ENCODE measurements around the gene CAPN11. TPM values are rescaled to one million over a fixed set of nuclear protein-coding genes. Genes with fewer than 3 reads are reported as not detected.
"Not testable (repeated sequence)": the region's sequence is repeated elsewhere in the genome, so short reads cannot be mapped to it uniquely, and the experiment has no call there.

CAPN11 gene
- total and polyA plus RNA-seq, 2 experiments from 2014 or later: not detected

GRCh38 chr6:44180886-44181285, 22.3 kb downstream of the CAPN11 start:
- H3K36me3 ChIP-seq: no peaks in the 10 kb centered on the region
- no peak for DNase-seq (ENCODE audit: low read depth in 1 of 2, low spot score in 1 of 2)

DNA sequence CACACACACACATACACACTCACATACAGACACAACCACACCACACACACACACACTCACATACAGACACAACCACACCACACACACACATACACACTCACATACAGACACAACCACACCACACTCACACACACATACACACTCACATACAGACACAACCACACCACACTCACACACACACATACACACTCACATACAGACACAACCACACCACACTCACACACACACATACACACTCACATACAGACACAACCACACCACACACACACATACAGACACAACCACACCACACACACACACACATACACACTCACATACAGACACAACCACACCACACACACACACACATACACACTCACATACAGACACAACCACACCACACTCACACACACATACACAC, 23.2 kb downstream of the CAPN11 start:
- H3K27ac ChIP-seq; H3K4me1 ChIP-seq (ENCODE audit: low read depth); DNase-seq (ENCODE audit: low read depth in 1 of 2, low spot score in 1 of 2); H3K9me3 ChIP-seq (ENCODE audit: low read depth); H3K36me3 ChIP-seq; H3K4me3 ChIP-seq; H3K27me3 ChIP-seq: not testable (repeated sequence)

More at GRCh38 chr6:44180886-44181285, 22.3 kb downstream of the CAPN11 start:
- no peaks in the 10 kb centered on the region for H3K27me3 ChIP-seq
- H3K9me3 ChIP-seq (ENCODE audit: low read depth): no peaks in the 10 kb centered on the region
- H3K4me3 ChIP-seq: no peak overlapping the region
- H3K4me1 ChIP-seq (ENCODE audit: low read depth): no peaks in the 10 kb centered on the region
- TF ChIP-seq, protein P1, sequence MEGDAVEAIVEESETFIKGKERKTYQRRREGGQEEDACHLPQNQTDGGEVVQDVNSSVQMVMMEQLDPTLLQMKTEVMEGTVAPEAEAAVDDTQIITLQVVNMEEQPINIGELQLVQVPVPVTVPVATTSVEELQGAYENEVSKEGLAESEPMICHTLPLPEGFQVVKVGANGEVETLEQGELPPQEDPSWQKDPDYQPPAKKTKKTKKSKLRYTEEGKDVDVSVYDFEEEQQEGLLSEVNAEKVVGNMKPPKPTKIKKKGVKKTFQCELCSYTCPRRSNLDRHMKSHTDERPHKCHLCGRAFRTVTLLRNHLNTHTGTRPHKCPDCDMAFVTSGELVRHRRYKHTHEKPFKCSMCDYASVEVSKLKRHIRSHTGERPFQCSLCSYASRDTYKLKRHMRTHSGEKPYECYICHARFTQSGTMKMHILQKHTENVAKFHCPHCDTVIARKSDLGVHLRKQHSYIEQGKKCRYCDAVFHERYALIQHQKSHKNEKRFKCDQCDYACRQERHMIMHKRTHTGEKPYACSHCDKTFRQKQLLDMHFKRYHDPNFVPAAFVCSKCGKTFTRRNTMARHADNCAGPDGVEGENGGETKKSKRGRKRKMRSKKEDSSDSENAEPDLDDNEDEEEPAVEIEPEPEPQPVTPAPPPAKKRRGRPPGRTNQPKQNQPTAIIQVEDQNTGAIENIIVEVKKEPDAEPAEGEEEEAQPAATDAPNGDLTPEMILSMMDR (IDR thresholded peaks at IDR 0.05; ENCODE audit: low read depth, low read length): no peak
- H3K27ac ChIP-seq: no peak overlapping the region

DNA sequence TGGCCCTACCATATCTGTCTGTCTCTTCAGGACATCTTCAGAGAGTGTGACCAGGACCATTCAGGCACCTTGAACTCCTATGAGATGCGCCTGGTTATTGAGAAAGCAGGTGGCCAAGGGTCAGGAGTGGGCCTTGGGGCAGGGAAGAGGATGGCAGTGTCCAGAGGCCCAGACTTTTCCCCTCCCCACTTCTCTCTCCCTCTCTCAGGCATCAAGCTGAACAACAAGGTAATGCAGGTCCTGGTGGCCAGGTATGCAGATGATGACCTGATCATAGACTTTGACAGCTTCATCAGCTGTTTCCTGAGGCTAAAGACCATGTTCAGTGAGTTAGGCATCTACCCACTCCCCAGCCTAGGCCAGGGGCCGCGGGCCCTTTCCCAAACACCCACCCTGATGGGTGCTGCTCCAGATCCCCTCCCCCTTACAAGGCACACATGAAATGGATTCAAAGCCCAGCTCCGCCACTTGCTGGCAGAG, 24.3 kb downstream of the CAPN11 start:
- no peak for DNase-seq (ENCODE audit: low read depth in 1 of 2, low spot score in 1 of 2)
- H3K4me1 ChIP-seq (ENCODE audit: low read depth): no peaks in the 10 kb centered on the region

GRCh38 chr6:44183783-44184182, 25.2 kb downstream of the CAPN11 start:
- DNase-seq (ENCODE audit: low read depth in 1 of 2, low spot score in 1 of 2): no peak
- Histone ChIP-seq H3K27me3 (no peaks in the 10 kb centered on the region), H3K4me1 (ENCODE audit: low read depth) (no peaks in the 10 kb centered on the region), H3K9me3 (ENCODE audit: low read depth) (no peaks in the 10 kb centered on the region), H3K36me3 (no peaks in the 10 kb centered on the region), H3K27ac (no peak overlapping the region), H3K4me3 (no peak overlapping the region)
- TF ChIP-seq, protein P1 (IDR thresholded peaks at IDR 0.05; ENCODE audit: low read depth, low read length): no peak

More for the DNA sequence above, 24.3 kb downstream of the CAPN11 start:
- no peaks in the 10 kb centered on the region for H3K36me3 ChIP-seq
- H3K27ac ChIP-seq: no peak overlapping the region
- no peaks in the 10 kb centered on the region for H3K27me3 ChIP-seq
- no peaks in the 10 kb centered on the region for H3K9me3 ChIP-seq (ENCODE audit: low read depth)
- TF ChIP-seq, protein P1 (IDR thresholded peaks at IDR 0.05; ENCODE audit: low read depth, low read length): no peak
- no peak overlapping the region for H3K4me3 ChIP-seq

DNA sequence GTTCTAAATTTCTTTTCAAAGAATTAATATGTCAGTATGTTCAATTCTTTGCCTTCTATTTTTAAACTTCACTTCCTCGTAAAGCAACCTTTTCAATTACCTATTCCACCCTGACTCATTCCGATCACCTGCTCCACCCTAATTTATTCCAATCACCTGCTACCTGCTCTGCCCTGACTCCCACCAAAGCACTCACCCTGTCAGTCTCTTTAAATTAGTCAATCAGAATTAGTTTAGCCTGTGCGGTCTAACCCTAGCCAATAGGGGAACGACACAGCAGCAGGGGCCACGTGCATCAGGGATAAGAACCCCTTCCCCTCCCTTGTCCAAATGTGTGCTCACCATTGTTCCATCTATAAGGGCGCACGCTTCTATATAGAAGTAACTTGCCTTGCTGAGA, 26.7 kb downstream of the CAPN11 start:
- H3K27me3 ChIP-seq; H3K9me3 ChIP-seq (ENCODE audit: low read depth); H3K4me3 ChIP-seq; H3K4me1 ChIP-seq (ENCODE audit: low read depth); H3K36me3 ChIP-seq; DNase-seq (ENCODE audit: low read depth in 1 of 2, low spot score in 1 of 2); H3K27ac ChIP-seq: not testable (repeated sequence)

DNA sequence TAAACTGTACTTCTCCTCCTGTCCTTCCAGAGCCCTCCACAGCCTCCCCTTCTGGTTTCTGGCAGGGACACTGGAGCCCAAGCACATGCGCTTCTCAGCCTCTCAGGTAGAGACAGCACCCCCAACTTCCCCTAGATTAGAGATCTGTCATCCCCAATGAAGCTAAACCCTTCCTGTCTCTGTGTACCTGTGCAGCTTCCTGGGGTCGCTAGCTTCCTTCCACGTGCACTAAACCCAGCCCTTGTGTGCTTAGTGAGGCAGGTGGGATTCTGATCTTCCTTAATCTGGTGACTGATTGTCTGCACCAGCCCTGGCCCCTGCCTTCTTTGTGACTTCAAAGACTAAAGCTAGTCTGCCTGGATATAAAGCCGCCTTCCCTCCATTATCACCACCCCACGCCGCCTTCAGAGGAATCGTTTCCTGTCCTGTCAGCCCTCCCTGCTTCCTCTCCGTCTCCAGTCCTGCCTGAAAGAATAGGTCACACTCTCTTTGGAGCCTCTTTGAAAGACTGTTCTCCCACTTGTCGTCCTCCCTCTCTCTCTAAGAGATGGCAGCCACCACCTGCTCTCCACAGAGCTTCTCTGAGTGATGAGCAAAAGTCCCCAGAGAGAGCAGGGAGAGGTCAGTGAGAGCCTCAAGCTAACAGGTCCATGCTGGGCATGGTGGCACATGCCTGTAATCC, 27.5 kb downstream of the CAPN11 start:
- H3K4me3 ChIP-seq: no peak overlapping the region
- H3K27me3 ChIP-seq: no peaks in the 10 kb centered on the region
- TF ChIP-seq, protein P1 (IDR thresholded peaks at IDR 0.05; ENCODE audit: low read depth, low read length): no peak
- H3K27ac ChIP-seq: no peak overlapping the region
- no peak for DNase-seq (ENCODE audit: low read depth in 1 of 2, low spot score in 1 of 2)
- H3K36me3 ChIP-seq: no peaks in the 10 kb centered on the region
- H3K4me1 ChIP-seq (ENCODE audit: low read depth): no peaks in the 10 kb centered on the region
- no peaks in the 10 kb centered on the region for H3K9me3 ChIP-seq (ENCODE audit: low read depth)

Measured in cardiac muscle cell (in vitro differentiated cells and primary cell).